Fibroblast of lung (primary cell): ENCODE measurements around the gene MAP3K9. TPM values are rescaled to one million over a fixed set of nuclear protein-coding genes. Genes with fewer than 3 reads are reported as not detected.

Experiments
- DNase-seq, 2 donors: peaks; one replicate each; pipeline versions ENCODE4 v3.0.0 to v3.0.0-alpha.2; 2010; ENCODE audit warnings: low read depth in 2 of 2
- H2AFZ ChIP-seq: 2 replicates; pipeline ENCODE4 v1.5.1; 2012; ENCODE audit warnings: low read length, control low read depth, inconsistent platforms
- H3K27ac ChIP-seq: 2 replicates; pipeline ENCODE4 v1.5.1; 2011; ENCODE audit warnings: low read length, control low read depth; ENCODE audit not compliant: insufficient read depth
- H3K27me3 ChIP-seq: 2 replicates; pipeline ENCODE4 v1.5.1; 2011; ENCODE audit warnings: mild to moderate bottlenecking, low read length; ENCODE audit not compliant: control insufficient read depth, insufficient read depth
- H3K36me3 ChIP-seq: 2 replicates; pipeline ENCODE4 v1.5.1; 2011; ENCODE audit warnings: low read length; ENCODE audit not compliant: control insufficient read depth, insufficient read depth
- H3K4me1 ChIP-seq: 2 replicates; pipeline ENCODE4 v1.5.1; 2011; ENCODE audit warnings: low read length; ENCODE audit not compliant: control insufficient read depth, insufficient read depth; ENCODE audit errors: extremely low read depth
- H3K4me2 ChIP-seq: 2 replicates; pipeline ENCODE4 v1.5.1; 2011; ENCODE audit warnings: low read length, control low read depth; ENCODE audit not compliant: insufficient read depth; ENCODE audit errors: extremely low read depth
- H3K4me3 ChIP-seq, 4 experiments: fragments of 200-600 bp in 1 of 4; sonication (generic) in 1 of 4; replicated peaks in 1 of 4; 2 replicates each; pipeline ENCODE4 v1.5.1; 2011 to 2016; ENCODE audit warnings: low read length in 4 of 4, low read depth in 3 of 4, mild to moderate bottlenecking in 3 of 4, control low read depth in 2 of 4, inconsistent platforms in 1 of 4, mixed read lengths in 1 of 4; ENCODE audit not compliant: insufficient read depth in 1 of 4; ENCODE audit errors: control extremely low read depth in 1 of 4
- H3K79me2 ChIP-seq: 2 replicates; pipeline ENCODE4 v1.5.1; 2012; ENCODE audit warnings: mild to moderate bottlenecking, low read length, inconsistent platforms; ENCODE audit not compliant: control insufficient read depth, insufficient read depth
- H3K9ac ChIP-seq: 2 replicates; pipeline ENCODE4 v1.5.1; 2011; ENCODE audit warnings: mild to moderate bottlenecking, low read length, control low read depth; ENCODE audit not compliant: insufficient read depth
- H3K9me3 ChIP-seq: 2 replicates; pipeline ENCODE4 v1.5.1; 2012; ENCODE audit warnings: low read depth, low read length; ENCODE audit not compliant: control insufficient read depth, insufficient read depth
- H4K20me1 ChIP-seq: 2 replicates; pipeline ENCODE4 v1.5.1; 2011; ENCODE audit warnings: low read length; ENCODE audit not compliant: control insufficient read depth, insufficient read depth; ENCODE audit errors: extremely low read depth
- CTCF ChIP-seq, 2 donors: IDR thresholded peaks in 1 of 2; conservative IDR thresholded peaks in 1 of 2; 1 replicate in 1 of 2; 2 replicates in 1 of 2; pipeline ENCODE4 v1.5.1; 2011 to 2012; ENCODE audit warnings: low read length in 2 of 2, control low read depth in 1 of 2, inconsistent platforms in 1 of 2, low read depth in 1 of 2, mild to moderate bottlenecking in 1 of 2
- EZH2 ChIP-seq: IDR thresholded peaks from 2 replicates; pipeline ENCODE4 v1.5.1; 2012; ENCODE audit warnings: low read length, control low read depth, mild to moderate bottlenecking; ENCODE audit errors: missing control alignments
- polyA plus RNA-seq, 2 donors: library from polyadenylated mRNA; depleted of rRNA in 1 of 2; stranded (reverse) in 1 of 2; unstranded in 1 of 2; fragments of >200 nt; gene quantifications; 2 replicates each; pipeline ENCODE4 v1.2.1, GENCODE V29; 2011 to 2012; ENCODE audit warnings: missing spikeins in 1 of 2
- total RNA-seq: library from RNA; depleted of rRNA; stranded (reverse); fragments of >200 nt; gene quantifications from 2 replicates; pipeline ENCODE4 v1.2.1, GENCODE V29; 2014

MAP3K9 gene
- total and polyA plus RNA-seq, 2 donors (not counting 1 experiment from before 2014, with no cell fraction given), result 0.17 to 0.27 TPM

GRCh38 chr14:70773182-70773862 is 36.0 kb downstream of the MAP3K9 start:
- H4K20me1 ChIP-seq, result no peaks in the 10 kb centered on the region
- H3K79me2 ChIP-seq, result no peaks in the 10 kb centered on the region
- H3K36me3 ChIP-seq, result no peaks in the 10 kb centered on the region
- H3K4me3 ChIP-seq, result no peak overlapping the region
- H3K9ac ChIP-seq, result no peak overlapping the region
- TF ChIP-seq CTCF (conservative IDR thresholded peaks at IDR 0.05 in 1 of 2, IDR thresholded peaks at IDR 0.05 in 1 of 2; ENCODE audit: low read depth in 1 of 2, low read length in 2 of 2) (no peak), EZH2 (no peak)
- H3K9me3 ChIP-seq, result no peaks in the 10 kb centered on the region
- DNase-seq, result no peak
- H3K4me1 ChIP-seq, result no peaks in the 10 kb centered on the region
- H3K27ac ChIP-seq, result no peak overlapping the region
- no peak overlapping the region for H3K4me2 ChIP-seq
- H3K27me3 ChIP-seq, result no peaks in the 10 kb centered on the region
- H2AFZ ChIP-seq, result no peak overlapping the region

GRCh38 chr14:70771781-70772212 is 37.5 kb downstream of the MAP3K9 start:
- Histone ChIP-seq H4K20me1 (no peaks in the 10 kb centered on the region), H3K4me1 (no peaks in the 10 kb centered on the region), H3K79me2 (no peaks in the 10 kb centered on the region), H3K4me3 (no peak overlapping the region), H2AFZ (no peak overlapping the region), H3K27me3 (no peaks in the 10 kb centered on the region), H3K9ac (no peak overlapping the region), H3K27ac (no peak overlapping the region), H3K9me3 (no peaks in the 10 kb centered on the region), H3K4me2 (no peak overlapping the region), H3K36me3 (no peaks in the 10 kb centered on the region)
- TF ChIP-seq EZH2 (no peak), CTCF (conservative IDR thresholded peaks at IDR 0.05 in 1 of 2, IDR thresholded peaks at IDR 0.05 in 1 of 2; ENCODE audit: low read depth in 1 of 2, low read length in 2 of 2) (no peak)
- DNase-seq, result peak in 1 of 2 donors; percentile 42

GRCh38 chr14:70770490-70770889 is 38.8 kb downstream of the MAP3K9 start:
- Histone ChIP-seq H3K79me2 (no peaks in the 10 kb centered on the region), H3K36me3 (no peaks in the 10 kb centered on the region), H3K4me3 (no peak overlapping the region), H3K27me3 (no peaks in the 10 kb centered on the region), H2AFZ (no peak overlapping the region), H3K4me1 (no peaks in the 10 kb centered on the region), H3K4me2 (no peak overlapping the region), H3K9me3 (no peaks in the 10 kb centered on the region), H3K27ac (no peak overlapping the region), H4K20me1 (no peaks in the 10 kb centered on the region), H3K9ac (no peak overlapping the region)
- no peak for DNase-seq
- TF ChIP-seq CTCF (conservative IDR thresholded peaks at IDR 0.05 in 1 of 2, IDR thresholded peaks at IDR 0.05 in 1 of 2; ENCODE audit: low read depth in 1 of 2, low read length in 2 of 2) (no peak), EZH2 (no peak)
